ENCODE data around the gene UBAP2L. TPM values are rescaled to one million over a fixed set of nuclear protein-coding genes. Genes with fewer than 3 reads are reported as not detected.

Gene UBAP2L
- total RNA-seq, 2 experiments from 2014 or later, result 267 to 272 TPM

Other genes starting within 250 kb of the UBAP2L start
- 100 to 1,000 TPM; 238 to 239 TPM for gene JTB, start 243.3 kb upstream of the UBAP2L start, total RNA-seq
- 10 to 100 TPM; 15.5 to 16.6 TPM for gene RAB13, start 234.6 kb upstream of the UBAP2L start, total RNA-seq
- 1,000 to 10,000 TPM; 1,492 to 1,580 TPM for gene RPS27, start 230.2 kb upstream of the UBAP2L start, total RNA-seq
- under 1 TPM in 1 of 2 experiments, not detected in 1; 0.04 TPM for gene NUP210L, start 65.9 kb upstream of the UBAP2L start, total RNA-seq
- gene TPM3, start 28.9 kb upstream of the UBAP2L start, total RNA-seq, result 100 to 1,000 TPM; 796 to 807 TPM
- not detected for gene CFAP141, start 14.6 kb upstream of the UBAP2L start, total RNA-seq
- gene HAX1, start 51.7 kb downstream of the UBAP2L start, total RNA-seq, result 100 to 1,000 TPM; 173 to 176 TPM
- gene AQP10, start 100.1 kb downstream of the UBAP2L start, total RNA-seq, result not detected
- gene ATP8B2, start 104.6 kb downstream of the UBAP2L start, total RNA-seq, result 10 to 100 TPM; 73.1 to 74.9 TPM
- 1 to 10 TPM; 1.0 to 1.5 TPM for gene IL6R, start 184.4 kb downstream of the UBAP2L start, total RNA-seq

Data from activated CD8-positive, alpha-beta memory T cell treated with anti-CD3 and anti-CD28 coated beads for 36 hours (primary cell).